H1 (cell line): ENCODE results near the gene LDB1. TPM values are rescaled to one million over a fixed set of nuclear protein-coding genes. Genes with fewer than 3 reads are reported as not detected.
A peak's percentile ranks its signal among the peaks of the same experiment; 100 is the strongest.

Source experiments
- HDAC2 ChIP-seq, 2 experiments: fragments of 300-600 bp in 1 of 2; sonication (generic) in 1 of 2; IDR thresholded peaks; 2 replicates each; pipeline ENCODE4 v1.6.1; 2011 to 2012; ENCODE audit warnings: low read depth in 2 of 2, low read length in 2 of 2, mild to moderate bottlenecking in 2 of 2, moderate library complexity in 2 of 2, borderline replicate concordance in 1 of 2, inconsistent platforms in 1 of 2
- MAX ChIP-seq: IDR thresholded peaks from 2 replicates; pipeline ENCODE4 v1.6.1; 2012; ENCODE audit warnings: inconsistent platforms
- SP1 ChIP-seq: IDR thresholded peaks from 2 replicates; pipeline ENCODE4 v1.6.1; 2011; ENCODE audit warnings: low read depth, low read length
- polyA plus RNA-seq, 7 experiments: library from polyadenylated mRNA; depleted of rRNA in 3 of 7; stranded (reverse) in 5 of 7; unstranded in 2 of 7; fragments of >200 nt in 5 of 7; fragments of 200-250 nt in 2 of 7; gene quantifications; 1 replicate in 5 of 7; 2 replicates in 1 of 7; 4 replicates in 1 of 7; pipeline versions ENCODE4 v1.2.1 to v1.2.3, GENCODE V29; 2011 to 2013; ENCODE audit warnings: missing spikeins in 2 of 7, mixed read lengths in 2 of 7
- total RNA-seq: library from RNA; stranded (reverse); fragmentation: NEBNext Ultra II Directional; extraction: Animal tissue kit (Norgen Biotek cat#: 25700); gene quantifications from 2 replicates; pipeline ENCODE4 v1.2.1, GENCODE V29; 2021

Gene LDB1
- total and polyA plus RNA-seq, 2 of the 8 experiments (the other 6 are each of a cell fraction or from before 2014, with no cell fraction given), result 88.4 to 138 TPM

- TF ChIP-seq HDAC2 (IDR thresholded peaks at IDR 0.05; ENCODE audit: borderline replicate concordance in 1 of 2, low read depth in 2 of 2, low read length in 2 of 2), result 0 out of 4 replicates have a peak, but pooled peaks of 1 of the 2 experiments have one; percentile 85
- TF ChIP-seq MAX, result 0 out of 2 replicates have a peak, but pooled peaks have one; percentile 41
- TF ChIP-seq SP1, result no peak
Measured at GRCh38 chr10:102120142-102120990, at the start of gene LDB1 (continued).
